ENCODE results near the gene KCTD20.
A peak's percentile ranks its signal among the peaks of the same experiment; 100 is the strongest.
"Not testable (repeated sequence)": the region's sequence is repeated elsewhere in the genome, so short reads cannot be mapped to it uniquely, and the experiment has no call there.

Gene KCTD20

DNA sequence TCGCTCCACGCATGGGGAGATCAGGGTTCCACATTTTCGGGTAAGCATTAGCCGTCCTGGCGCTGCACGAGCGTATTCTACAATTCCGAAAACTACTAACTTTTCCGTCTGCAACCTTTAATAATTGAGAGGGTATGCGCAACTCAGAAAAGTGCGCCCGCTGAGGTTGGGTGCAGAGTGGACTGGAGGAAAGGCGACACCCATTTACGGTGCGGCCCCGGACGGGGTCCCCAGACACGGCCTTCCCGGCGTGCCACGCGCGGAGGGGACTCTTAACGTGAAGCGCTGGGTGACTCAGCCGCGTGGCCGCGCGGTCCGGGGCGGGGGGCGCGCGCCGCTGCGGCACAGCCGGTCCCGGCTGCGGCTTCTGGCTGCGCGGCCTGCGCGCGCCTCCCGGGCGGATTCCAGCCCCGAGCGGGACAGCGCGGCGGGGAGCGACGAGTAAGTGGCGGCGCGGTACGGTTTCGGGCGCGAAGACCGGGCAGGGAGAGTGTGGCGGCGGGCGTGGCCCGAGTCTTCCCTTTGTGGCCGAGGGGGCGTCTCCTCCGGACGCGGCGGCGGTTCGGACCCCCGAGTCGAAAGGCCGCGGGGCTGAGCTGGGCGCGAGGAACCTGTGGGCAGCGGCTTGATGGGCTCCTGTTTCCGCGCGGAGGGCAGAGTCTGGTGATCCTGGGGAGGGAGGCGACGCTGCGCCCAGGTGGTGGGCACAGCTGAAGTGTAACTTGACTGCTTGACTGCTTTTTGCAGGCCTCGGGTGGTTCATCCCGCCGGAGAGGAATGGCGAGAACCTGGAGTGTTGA lies at the start of gene KCTD20, which contains the start of gene PXT1:
KCTD20 (plus strand) TSS at position 330 of the 800 bp plus-strand sequence. CDS start 27,098 bp downstream, outside the sequence.
PXT1 (minus strand) TSS at position 184 of the 800 bp plus-strand sequence. CDS start 16,772 bp downstream, outside the sequence.
- DNase-seq (ENCODE audit: low read depth in 1 of 2, low spot score in 1 of 2), result peak; percentile 68 to 84

DNA sequence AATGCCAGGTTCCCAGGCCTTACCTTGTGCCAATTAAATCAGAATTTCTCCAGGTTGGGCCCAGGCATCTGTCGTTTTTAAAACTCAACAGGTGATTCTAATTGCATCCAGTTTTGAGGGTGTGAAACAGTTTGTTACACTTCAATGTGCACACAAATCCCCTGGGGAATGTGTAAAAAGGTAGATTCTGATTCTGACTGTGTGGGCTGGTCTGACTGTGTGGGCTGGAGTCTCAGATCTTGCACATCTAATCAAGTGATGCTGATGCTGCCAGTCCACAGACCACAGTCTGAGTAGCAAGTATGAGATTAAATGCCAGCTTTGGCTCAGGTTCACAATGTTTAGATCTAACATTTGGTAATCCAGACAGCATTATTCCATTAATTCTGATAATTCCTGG lies 42.8 kb upstream of the KCTD20 start:
- no peak for DNase-seq (ENCODE audit: low read depth in 1 of 2, low spot score in 1 of 2)

DNA sequence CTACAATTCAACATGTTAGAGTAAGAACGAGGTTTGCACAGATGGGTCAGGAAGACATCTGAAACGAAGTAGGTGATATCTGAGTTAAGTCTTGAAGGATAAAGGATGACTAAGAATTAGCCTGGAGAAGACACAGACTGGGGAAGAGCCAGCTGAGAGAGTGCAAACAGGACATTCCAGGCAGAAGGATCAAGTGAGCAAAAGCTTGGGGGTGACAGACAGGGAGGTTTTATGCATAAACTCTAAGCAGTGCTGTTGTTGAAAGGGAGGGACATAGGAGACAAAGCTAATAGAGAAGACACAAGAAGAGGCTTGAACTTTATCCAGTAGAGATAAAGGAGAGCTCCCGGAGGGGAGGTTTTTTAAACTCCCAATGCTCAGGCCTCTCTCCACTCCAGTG lies 40.3 kb upstream of the KCTD20 start:
- DNase-seq (ENCODE audit: low read depth in 1 of 2, low spot score in 1 of 2), result no peak

DNA sequence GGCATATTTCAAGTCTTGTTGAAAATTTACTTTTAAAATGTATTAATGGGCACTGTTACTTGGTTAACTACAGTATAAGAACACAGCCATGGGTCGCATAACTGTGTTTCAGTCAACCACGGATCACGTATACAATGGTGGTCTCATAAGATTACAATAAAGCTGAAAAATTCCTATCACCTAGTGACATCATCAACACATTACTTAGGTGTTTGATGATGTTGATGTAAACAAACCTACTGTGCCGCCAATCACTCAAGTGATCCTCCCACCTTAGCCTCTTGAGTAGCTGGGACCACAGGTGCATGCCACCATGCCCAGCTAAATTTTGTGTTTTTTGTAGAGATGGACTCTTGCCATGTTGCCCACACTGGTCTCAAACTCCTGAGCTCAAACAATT lies 38.6 kb upstream of the KCTD20 start:
- no peak for DNase-seq (ENCODE audit: low read depth in 1 of 2, low spot score in 1 of 2)

- not testable (repeated sequence) for DNase-seq (ENCODE audit: low read depth in 1 of 2, low spot score in 1 of 2)
Observed at GRCh38 chr6:36409718-36410117, 33.1 kb upstream of the KCTD20 start.

GRCh38 chr6:36413489-36414480 lies 29.0 kb upstream of the KCTD20 start:
- no peak for DNase-seq (ENCODE audit: low read depth in 1 of 2, low spot score in 1 of 2)

- DNase-seq (ENCODE audit: low read depth in 1 of 2, low spot score in 1 of 2), result no peak
Observed at GRCh38 chr6:36414481-36414880, 28.3 kb upstream of the KCTD20 start.

GRCh38 chr6:36418558-36418957 lies 24.2 kb upstream of the KCTD20 start:
- no peak for DNase-seq (ENCODE audit: low read depth in 1 of 2, low spot score in 1 of 2)

- no peak for DNase-seq (ENCODE audit: low read depth in 1 of 2, low spot score in 1 of 2)
Observed at GRCh38 chr6:36419310-36419709, 23.5 kb upstream of the KCTD20 start.

GRCh38 chr6:36422714-36423100 lies 20.1 kb upstream of the KCTD20 start:
- no peak for DNase-seq (ENCODE audit: low read depth in 1 of 2, low spot score in 1 of 2)

DNA sequence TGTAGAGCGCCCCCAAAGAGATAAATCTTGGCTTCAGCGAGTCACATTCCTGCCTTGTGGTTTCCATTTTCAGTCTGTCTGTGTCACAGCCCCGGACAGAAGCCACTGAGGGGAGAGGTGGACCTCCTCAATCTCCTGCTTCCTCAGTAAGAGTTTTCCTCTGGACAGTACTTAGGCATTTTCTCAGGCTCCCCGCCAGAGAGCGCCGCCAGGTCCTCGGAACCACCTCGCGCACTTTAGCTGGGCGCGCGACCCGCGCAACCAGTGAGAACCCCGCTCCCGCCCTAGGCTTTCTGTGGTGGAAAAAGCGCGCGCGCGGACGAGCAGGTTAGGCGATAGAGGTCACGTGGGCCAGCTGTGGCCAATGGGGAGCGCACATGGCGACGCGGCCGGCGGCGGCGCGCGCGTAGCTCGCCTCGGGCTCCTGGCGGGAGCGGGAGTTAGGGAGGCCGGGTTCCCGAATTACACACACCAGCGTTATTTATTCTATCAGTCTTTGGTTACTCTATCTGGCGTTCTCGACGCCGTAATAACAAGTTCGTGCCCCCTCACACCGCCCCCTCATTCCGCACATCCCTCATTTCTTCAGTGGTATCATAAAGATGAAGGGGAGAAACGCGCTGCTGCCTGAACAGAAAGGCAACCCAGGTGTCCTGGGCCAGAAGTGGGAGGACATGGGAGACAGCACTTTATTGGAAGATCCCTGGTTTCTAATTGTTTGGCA lies 19.5 kb upstream of the KCTD20 start:
- DNase-seq (ENCODE audit: low read depth in 1 of 2, low spot score in 1 of 2), result peak; percentile 93 to 97

DNA sequence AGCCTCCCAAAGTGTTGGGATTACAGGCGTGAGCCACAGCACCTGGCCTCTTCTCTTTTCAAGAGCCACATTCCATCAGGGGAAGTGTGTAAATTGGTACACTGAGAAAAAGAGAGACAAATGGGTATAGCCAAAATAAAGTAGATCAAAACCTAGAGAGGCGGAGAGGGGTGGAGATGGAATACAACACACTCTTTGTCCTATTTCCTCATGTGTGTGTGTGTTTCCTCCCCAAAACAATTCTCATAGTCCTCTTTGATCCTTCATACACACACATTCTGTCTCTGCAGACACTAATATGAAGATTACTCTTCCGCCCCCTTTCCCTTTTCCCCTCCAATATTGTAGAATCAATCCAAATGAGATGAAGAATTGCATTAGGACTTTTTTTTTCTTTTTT lies 16.2 kb upstream of the KCTD20 start:
- DNase-seq (ENCODE audit: low read depth in 1 of 2, low spot score in 1 of 2), result no peak

DNA sequence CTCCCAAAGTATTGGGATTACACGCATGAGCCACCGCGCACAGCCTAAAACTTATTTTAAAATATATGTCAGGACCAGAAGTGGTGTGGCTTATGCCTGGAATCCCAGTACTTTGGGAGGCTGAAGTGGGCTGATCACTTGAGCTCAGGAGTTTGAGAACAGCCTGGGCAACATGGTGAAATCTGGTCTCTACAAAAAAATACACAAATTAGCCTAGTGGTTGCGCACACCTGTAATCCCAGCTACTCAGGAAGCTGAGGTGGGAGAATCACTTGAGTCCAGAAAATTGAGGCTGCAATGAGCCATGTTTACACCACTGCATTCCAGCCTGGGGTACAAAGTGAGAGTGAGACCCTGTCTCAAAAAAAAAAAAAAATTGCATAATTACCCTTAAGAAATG lies 13.9 kb upstream of the KCTD20 start:
- no peak for DNase-seq (ENCODE audit: low read depth in 1 of 2, low spot score in 1 of 2)

- no peak for DNase-seq (ENCODE audit: low read depth in 1 of 2, low spot score in 1 of 2)
Observed at GRCh38 chr6:36430351-36430750, 12.4 kb upstream of the KCTD20 start.

- DNase-seq (ENCODE audit: low read depth in 1 of 2, low spot score in 1 of 2), result no peak
Observed at GRCh38 chr6:36431197-36431596, 11.6 kb upstream of the KCTD20 start.

GRCh38 chr6:36432151-36432671 lies 10.6 kb upstream of the KCTD20 start:
- DNase-seq (ENCODE audit: low read depth in 1 of 2, low spot score in 1 of 2), result no peak

GRCh38 chr6:36436466-36436865 lies 6.3 kb upstream of the KCTD20 start:
- no peak for DNase-seq (ENCODE audit: low read depth in 1 of 2, low spot score in 1 of 2)

DNA sequence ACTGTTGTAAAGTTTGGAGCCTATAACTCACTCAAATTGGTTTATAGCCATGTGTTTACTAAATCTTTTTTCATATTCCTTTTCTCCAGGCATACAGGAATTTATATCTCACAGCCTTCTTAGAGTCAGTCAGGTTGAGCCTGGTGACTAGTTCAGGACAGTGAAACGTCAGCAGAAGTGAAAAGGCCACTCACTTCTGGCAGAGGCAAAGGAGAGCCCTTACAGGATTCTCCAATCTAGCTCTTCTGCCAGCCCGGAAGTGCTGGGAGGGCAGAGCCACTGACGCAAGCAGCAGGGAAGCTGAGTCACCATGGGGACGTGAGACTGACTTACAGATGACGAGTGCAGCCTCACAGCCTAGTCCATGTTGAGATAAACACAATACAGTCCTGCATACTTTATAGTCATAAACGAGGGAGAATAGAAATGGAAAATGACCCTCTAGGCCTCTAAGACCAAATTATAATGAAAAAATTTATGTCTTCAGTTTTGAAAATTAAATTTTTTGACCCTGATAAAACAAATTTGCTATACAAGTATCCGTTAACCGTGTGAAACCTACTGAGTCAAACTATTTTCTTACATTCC lies 1.4 kb upstream of the KCTD20 start:
- peak; percentile 51 to 84 for DNase-seq (ENCODE audit: low read depth in 1 of 2, low spot score in 1 of 2)

DNA sequence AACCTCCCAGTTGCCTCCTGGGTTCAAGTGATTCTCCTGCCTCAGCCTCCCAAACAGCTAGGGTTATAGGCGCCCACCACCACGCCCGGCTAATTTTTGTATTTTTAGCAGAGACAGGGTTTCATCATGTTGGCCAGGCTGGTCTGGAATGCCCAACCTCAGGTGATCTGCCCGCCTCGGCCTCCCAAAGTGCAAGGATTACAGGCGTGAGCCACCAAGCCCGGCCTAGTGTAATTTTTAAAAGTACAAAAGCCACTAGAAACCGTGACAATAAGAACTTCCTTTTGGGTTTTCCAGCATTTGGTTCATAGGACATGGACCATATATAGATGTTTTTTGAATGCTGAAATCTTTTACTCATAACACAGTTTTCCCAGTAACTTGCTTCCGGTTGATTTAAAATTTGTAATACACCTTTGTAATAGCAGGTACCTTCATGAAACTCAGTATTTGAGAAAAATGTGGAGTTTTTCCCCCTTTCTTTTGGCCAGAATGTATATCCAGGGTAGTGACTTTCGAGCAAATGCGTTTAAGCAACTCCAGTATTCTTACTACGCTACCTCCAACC lies 613 bp upstream of the KCTD20 start:
- no peak for DNase-seq (ENCODE audit: low read depth in 1 of 2, low spot score in 1 of 2)

Measured in activated CD4-positive, alpha-beta T cell treated with anti-CD3 and anti-CD28 coated beads, Interleukin-2, amount 50 U/mL, for 24 hours (primary cell).